H7 (cell line): ENCODE data around the gene DNAH2. TPM values are rescaled to one million over a fixed set of nuclear protein-coding genes. Genes with fewer than 3 reads are reported as not detected.

Source experiments
- DNase-seq: peaks from one replicate; pipeline ENCODE4 v3.0.0; 2012
- H3K27me3 ChIP-seq: 2 replicates; pipeline ENCODE4 v1.6.0; 2011; ENCODE audit warnings: mild to moderate bottlenecking, low read length; ENCODE audit not compliant: control insufficient read depth, insufficient read depth
- H3K36me3 ChIP-seq: replicated peaks from 2 replicates; pipeline ENCODE4 v1.5.1; 2011; ENCODE audit warnings: low read length; ENCODE audit not compliant: control insufficient read depth, insufficient read depth
- H3K4me3 ChIP-seq: 2 replicates; pipeline ENCODE4 v1.5.1; 2011; ENCODE audit warnings: low read depth, mild to moderate bottlenecking, control low read depth, low read length, moderate library complexity; ENCODE audit not compliant: insufficient read depth
- total RNA-seq: library from RNA; depleted of rRNA; stranded (reverse); fragments of >200 nt; shearing (Covaris generic); gene quantifications from 2 replicates; pipeline ENCODE4 v1.2.3, GENCODE V29; 2014

The DNAH2 gene
- total RNA-seq, 1 experiment from 2014 or later = 0.24 TPM

DNA sequence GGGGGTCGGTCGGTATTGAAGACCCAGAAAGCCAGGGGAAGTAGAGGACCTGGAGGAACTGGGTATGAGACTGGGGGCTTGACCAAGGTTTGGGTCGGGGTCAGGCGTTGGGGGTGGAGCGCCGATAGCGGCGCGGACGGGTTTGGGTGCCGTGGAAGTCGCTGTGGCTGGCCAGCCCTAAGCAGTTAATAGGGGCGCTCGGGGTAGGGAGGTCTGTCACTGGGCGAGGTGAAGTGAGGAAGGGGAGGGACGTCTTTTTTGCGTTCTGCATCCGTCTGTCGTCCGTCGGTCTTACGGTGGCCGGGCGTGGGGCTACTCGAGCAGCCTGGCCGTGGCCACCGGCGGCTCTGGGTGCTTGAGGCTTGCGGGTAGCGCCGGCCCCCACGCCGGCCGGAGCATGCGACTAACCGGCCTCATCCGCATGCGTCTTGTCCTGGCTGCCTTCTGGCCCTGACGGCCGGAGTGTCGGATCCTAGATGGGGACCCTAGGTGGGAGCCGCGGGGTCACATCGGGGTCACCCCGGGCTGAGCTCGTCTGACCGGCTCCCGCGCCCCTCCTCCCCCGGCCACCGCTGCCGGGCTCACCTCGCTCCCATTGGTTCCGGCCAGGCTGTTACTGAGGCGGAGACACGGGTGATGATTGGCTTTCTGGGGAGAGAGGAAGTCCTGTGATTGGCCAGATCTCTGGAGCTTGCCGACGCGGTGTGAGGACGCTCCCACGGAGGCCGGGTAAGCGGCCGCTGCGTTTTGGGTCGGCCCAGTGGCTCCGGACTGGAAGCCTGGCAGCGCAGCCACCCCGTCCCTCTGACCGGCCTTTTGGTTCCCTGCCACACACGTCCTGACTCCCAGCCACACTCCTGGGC is 127.0 kb downstream of the DNAH2 start:
- H3K4me3 ChIP-seq = peak overlapping the region; percentile 86
- H3K36me3 ChIP-seq = no peaks in the 10 kb centered on the region
- DNase-seq = peak; percentile 97
- H3K27me3 ChIP-seq = peaks cover 27% of the 10 kb centered on the region

GRCh38 chr17:7845359-7846062 is 128.0 kb downstream of the DNAH2 start:
- peaks cover 17% of the 10 kb centered on the region for H3K27me3 ChIP-seq
- H3K36me3 ChIP-seq = no peaks in the 10 kb centered on the region
- no peak overlapping the region for H3K4me3 ChIP-seq
- DNase-seq = peak; percentile 41

DNA sequence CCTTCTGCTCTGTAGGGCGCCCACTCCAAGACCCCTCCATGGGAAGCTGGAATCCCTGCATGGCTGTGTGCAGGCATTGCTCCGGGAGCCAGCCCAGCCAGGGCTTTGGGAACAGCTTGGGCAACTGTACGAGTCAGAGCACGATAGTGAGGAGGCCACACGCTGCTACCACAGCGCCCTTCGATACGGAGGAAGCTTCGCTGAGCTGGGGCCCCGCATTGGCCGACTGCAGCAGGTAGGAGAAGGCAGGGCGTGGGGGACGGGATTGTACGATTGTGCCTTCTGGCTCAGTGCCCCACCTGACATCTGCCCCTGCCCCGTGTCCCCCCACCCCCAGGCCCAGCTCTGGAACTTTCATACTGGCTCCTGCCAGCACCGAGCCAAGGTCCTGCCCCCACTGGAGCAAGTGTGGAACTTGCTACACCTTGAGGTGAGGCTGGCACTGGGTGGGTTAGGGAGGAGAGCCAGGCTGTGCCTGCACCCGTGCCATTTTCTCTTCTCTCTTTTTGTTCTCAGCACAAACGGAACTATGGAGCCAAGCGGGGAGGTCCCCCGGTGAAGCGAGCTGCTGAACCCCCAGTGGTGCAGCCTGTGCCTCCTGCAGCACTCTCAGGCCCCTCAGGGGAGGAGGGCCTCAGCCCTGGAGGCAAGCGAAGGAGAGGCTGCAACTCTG is 128.7 kb downstream of the DNAH2 start:
- no peaks in the 10 kb centered on the region for H3K36me3 ChIP-seq
- H3K27me3 ChIP-seq = peaks cover 17% of the 10 kb centered on the region
- H3K4me3 ChIP-seq = no peak overlapping the region
- no peak for DNase-seq

- Histone ChIP-seq H3K4me3 (no peak overlapping the region), H3K27me3 (peaks cover 17% of the 10 kb centered on the region), H3K36me3 (no peaks in the 10 kb centered on the region)
- DNase-seq = peak; percentile 48
These were observed 129.5 kb downstream of the DNAH2 start for GRCh38 chr17:7846765-7847661.

DNA sequence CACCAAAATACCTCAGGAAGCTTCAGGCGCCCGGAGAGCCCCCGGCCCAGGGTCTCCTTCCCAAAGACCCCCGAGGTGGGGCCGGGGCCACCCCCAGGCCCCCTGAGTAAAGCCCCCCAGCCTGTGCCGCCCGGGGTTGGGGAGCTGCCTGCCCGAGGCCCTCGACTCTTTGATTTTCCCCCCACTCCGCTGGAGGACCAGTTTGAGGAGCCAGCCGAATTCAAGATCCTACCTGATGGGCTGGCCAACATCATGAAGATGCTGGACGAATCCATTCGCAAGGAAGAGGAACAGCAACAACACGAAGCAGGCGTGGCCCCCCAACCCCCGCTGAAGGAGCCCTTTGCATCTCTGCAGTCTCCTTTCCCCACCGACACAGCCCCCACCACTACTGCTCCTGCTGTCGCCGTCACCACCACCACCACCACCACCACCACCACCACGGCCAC is 130.6 kb downstream of the DNAH2 start:
- Histone ChIP-seq H3K4me3 (no peak overlapping the region), H3K27me3 (peaks cover 27% of the 10 kb centered on the region), H3K36me3 (no peaks in the 10 kb centered on the region)
- DNase-seq = peak; percentile 23

GRCh38 chr17:7848739-7849129 is 131.2 kb downstream of the DNAH2 start:
- Histone ChIP-seq H3K27me3 (peaks cover 32% of the 10 kb centered on the region), H3K36me3 (no peaks in the 10 kb centered on the region)

DNA sequence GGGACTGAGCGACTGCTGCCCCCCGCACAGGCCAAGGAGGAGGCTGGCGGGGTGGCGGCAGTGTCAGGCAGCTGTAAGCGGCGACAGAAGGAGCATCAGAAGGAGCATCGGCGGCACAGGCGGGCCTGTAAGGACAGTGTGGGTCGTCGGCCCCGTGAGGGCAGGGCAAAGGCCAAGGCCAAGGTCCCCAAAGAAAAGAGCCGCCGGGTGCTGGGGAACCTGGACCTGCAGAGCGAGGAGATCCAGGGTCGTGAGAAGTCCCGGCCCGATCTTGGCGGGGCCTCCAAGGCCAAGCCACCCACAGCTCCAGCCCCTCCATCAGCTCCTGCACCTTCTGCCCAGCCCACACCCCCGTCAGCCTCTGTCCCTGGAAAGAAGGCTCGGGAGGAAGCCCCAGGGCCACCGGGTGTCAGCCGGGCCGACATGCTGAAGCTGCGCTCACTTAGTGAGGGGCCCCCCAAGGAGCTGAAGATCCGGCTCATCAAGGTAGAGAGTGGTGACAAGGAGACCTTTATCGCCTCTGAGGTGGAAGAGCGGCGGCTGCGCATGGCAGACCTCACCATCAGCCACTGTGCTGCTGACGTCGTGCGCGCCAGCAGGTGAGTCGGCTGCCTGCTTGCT is 131.7 kb downstream of the DNAH2 start:
- no peaks in the 10 kb centered on the region for H3K36me3 ChIP-seq
- DNase-seq = peak; percentile 26
- H3K27me3 ChIP-seq = peaks cover 36% of the 10 kb centered on the region
- no peak overlapping the region for H3K4me3 ChIP-seq

More at GRCh38 chr17:7848739-7849129, 131.2 kb downstream of the DNAH2 start:
- DNase-seq = peak; percentile 36
- no peak overlapping the region for H3K4me3 ChIP-seq

- Histone ChIP-seq H3K36me3 (no peaks in the 10 kb centered on the region), H3K27me3 (peaks cover 43% of the 10 kb centered on the region), H3K4me3 (no peak overlapping the region)
- no peak for DNase-seq
These were observed 132.4 kb downstream of the DNAH2 start for GRCh38 chr17:7849751-7850504.

DNA sequence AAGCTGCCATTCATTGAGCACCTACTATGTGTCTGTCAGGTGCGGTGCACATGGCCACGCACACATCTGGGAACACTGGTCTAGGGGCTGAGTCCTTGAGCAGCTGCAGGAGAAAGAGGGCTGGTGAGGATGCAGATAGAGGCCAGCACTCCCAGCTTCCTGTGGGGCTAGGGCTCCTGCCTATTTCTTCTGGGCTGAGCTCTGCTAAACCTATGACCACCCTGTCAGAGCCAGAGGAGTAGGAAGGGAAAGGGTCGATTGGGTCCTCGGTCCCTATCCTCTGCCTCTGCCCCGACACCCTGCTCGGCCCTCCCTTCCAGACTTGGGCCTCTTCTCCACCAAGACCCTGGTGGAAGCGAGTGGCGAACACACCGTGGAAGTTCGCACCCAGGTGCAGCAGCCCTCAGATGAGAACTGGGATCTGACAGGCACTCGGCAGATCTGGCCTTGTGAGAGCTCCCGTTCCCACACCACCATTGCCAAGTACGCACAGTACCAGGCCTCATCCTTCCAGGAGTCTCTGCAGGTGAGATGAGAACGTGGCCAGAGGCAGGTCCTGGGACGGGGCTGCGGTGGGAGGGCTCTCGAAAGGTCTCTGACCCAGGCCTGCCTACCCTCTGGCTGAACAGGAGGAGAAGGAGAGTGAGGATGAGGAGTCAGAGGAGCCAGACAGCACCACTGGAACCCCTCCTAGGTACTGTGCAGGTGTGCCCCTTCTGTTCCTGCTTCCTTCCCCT is 133.3 kb downstream of the DNAH2 start:
- peaks cover 49% of the 10 kb centered on the region for H3K27me3 ChIP-seq
- H3K36me3 ChIP-seq = no peaks in the 10 kb centered on the region
- peak; percentile 22 for DNase-seq
- peak overlapping the region; percentile 68 for H3K4me3 ChIP-seq

DNA sequence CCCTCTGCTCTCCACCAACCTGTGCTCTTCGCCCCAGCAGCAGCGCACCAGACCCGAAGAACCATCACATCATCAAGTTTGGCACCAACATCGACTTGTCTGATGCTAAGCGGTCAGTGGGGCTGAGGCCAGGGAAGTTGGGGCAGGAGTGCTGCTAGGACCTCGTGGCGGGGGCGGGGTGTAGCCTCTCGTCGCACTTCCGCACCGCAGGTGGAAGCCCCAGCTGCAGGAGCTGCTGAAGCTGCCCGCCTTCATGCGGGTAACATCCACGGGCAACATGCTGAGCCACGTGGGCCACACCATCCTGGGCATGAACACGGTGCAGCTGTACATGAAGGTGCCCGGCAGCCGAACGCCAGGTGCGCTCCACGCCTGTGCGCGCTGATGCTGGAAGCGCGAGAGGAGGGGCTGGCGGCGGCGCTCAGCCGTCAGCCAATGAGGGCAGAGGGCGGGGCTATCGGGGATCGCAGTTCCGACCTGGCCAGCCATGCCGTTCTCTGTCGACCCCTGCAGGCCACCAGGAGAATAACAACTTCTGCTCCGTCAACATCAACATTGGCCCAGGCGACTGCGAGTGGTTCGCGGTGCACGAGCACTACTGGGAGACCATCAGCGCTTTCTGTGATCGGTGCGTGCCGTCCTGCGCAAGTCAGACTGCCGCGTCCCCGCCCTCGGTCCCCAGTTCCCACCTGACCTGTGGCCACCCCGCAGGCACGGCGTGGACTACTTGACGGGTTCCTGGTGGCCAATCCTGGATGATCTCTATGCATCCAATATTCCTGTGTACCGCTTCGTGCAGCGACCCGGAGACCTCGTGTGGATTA is 134.1 kb downstream of the DNAH2 start:
- peak; percentile 97 for DNase-seq
- Histone ChIP-seq H3K4me3 (peak overlapping the region; percentile 68), H3K27me3 (peaks cover 56% of the 10 kb centered on the region), H3K36me3 (no peaks in the 10 kb centered on the region)

DNA sequence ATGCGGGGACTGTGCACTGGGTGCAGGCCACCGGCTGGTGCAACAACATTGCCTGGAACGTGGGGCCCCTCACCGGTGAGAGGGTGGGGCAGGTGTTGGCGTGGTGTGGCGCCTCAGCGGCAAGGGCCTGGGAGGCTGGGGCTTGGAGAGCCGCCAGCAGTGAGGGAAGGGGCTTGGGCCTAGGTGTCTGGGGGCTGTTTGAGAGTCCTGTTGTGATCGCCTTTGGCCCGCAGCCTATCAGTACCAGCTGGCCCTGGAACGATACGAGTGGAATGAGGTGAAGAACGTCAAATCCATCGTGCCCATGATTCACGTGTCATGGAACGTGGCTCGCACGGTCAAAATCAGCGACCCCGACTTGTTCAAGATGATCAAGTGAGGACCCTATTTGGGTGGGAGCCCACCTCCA is 134.7 kb downstream of the DNAH2 start:
- H3K36me3 ChIP-seq = no peaks in the 10 kb centered on the region
- H3K4me3 ChIP-seq = no peak overlapping the region
- H3K27me3 ChIP-seq = peaks cover 56% of the 10 kb centered on the region
- DNase-seq = peak; percentile 57
